Osteocyte (in vitro differentiated cells): ENCODE results near the gene TRIM46. TPM values are rescaled to one million over a fixed set of nuclear protein-coding genes. Genes with fewer than 3 reads are reported as not detected.
A peak's percentile ranks its signal among the peaks of the same experiment; 100 is the strongest.
"Not testable (repeated sequence)": the region's sequence is repeated elsewhere in the genome, so short reads cannot be mapped to it uniquely, and the experiment has no call there.

Source experiments
- DNase-seq: peaks from one replicate; pipeline ENCODE4 v3.0.0; 2021; ENCODE audit warnings: mixed read lengths; ENCODE audit not compliant: unreplicated experiment; ENCODE audit errors: extremely low spot score
- H3K27ac Mint-ChIP-seq: one replicate; pipeline ENCODE4 v1.8.0; 2021; ENCODE audit warnings: mild to moderate bottlenecking, mixed read lengths; ENCODE audit not compliant: unreplicated experiment
- H3K27me3 Mint-ChIP-seq: one replicate; pipeline ENCODE4 v1.8.0; 2021; ENCODE audit warnings: mixed read lengths; ENCODE audit not compliant: unreplicated experiment
- H3K36me3 Mint-ChIP-seq: one replicate; pipeline ENCODE4 v1.8.0; 2021; ENCODE audit warnings: mixed read lengths; ENCODE audit not compliant: unreplicated experiment
- H3K4me1 Mint-ChIP-seq: one replicate; pipeline ENCODE4 v1.8.0; 2021; ENCODE audit warnings: mixed read lengths; ENCODE audit not compliant: unreplicated experiment
- H3K4me3 Mint-ChIP-seq: one replicate; pipeline ENCODE4 v1.8.0; 2021; ENCODE audit warnings: mild to moderate bottlenecking, moderate library complexity, mixed read lengths; ENCODE audit not compliant: unreplicated experiment
- H3K9me3 Mint-ChIP-seq: one replicate; pipeline ENCODE4 v1.8.0; 2021; ENCODE audit warnings: mixed read lengths; ENCODE audit not compliant: unreplicated experiment
- CTCF ChIP-seq: fragments of 200-600 bp; sonication (generic); IDR thresholded peaks from 2 replicates; pipeline ENCODE4 v1.5.0; 2021; ENCODE audit warnings: antibody characterized with exemption, mild to moderate bottlenecking, moderate library complexity
- total RNA-seq: library from RNA; stranded (reverse); gene quantifications from 2 replicates; pipeline ENCODE4 v1.2.1, GENCODE V29; 2021

Gene TRIM46
- total RNA-seq, 1 donor from 2014 or later = 7.7 TPM

- peak within 1 kb of the TSS; percentile 96 for H3K4me3 Mint-ChIP-seq
- DNase-seq = peak; percentile 92
- TF ChIP-seq CTCF = no peak
Measured at GRCh38 chr1:155139895-155140629, 33.6 kb upstream of the TRIM46 start, which contains the start of gene DPM3. TSS of gene DPM3 (minus strand) at chr1:155140531. CDS start at chr1:155140240, 291 bp downstream.

GRCh38 chr1:155140630-155140953 is 33.1 kb upstream of the TRIM46 start:
- H3K9me3 Mint-ChIP-seq = no peaks in the 10 kb centered on the region
- TF ChIP-seq CTCF = no peak
- H3K4me1 Mint-ChIP-seq = peaks cover 39% of the 10 kb centered on the region
- H3K36me3 Mint-ChIP-seq = peaks cover 3% of the 10 kb centered on the region
- H3K4me3 Mint-ChIP-seq = peak overlapping the region; percentile 96
- peaks cover 18% of the 10 kb centered on the region for H3K27me3 Mint-ChIP-seq
- DNase-seq = no peak
- peak overlapping the region; percentile 97 for H3K27ac Mint-ChIP-seq

More at GRCh38 chr1:155139895-155140629, 33.6 kb upstream of the TRIM46 start, which contains the start of gene DPM3:
- Mint-ChIP-seq H3K27me3 (peaks cover 16% of the 10 kb centered on the region), H3K27ac (peak within 1 kb of the TSS; percentile 97), H3K9me3 (no peaks in the 10 kb centered on the region), H3K4me1 (peaks cover 42% of the 10 kb centered on the region), H3K36me3 (peaks cover 3% of the 10 kb centered on the region)

DNA sequence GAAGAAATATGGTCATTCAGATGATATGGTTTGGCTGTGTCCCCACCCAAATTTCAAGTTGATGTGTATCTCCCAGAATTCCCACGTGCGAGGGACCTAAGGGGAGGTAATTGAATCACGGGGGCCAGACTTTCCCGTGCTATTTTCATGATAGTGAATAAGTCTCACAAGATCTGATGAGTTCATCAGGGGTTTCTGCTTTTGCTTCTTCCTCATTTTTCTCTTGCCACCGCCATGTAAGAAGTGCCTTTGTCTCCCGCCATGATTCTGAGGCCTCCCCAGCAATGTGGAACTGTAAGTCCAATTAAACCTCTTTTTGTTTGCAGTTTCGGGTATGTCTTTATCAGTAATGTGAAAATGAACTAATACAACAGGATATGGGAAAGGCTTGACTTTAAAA is 31.9 kb upstream of the TRIM46 start:
- H3K27ac Mint-ChIP-seq = no peak overlapping the region
- peaks cover 30% of the 10 kb centered on the region for H3K4me1 Mint-ChIP-seq
- no peak for TF ChIP-seq CTCF
- no peak for DNase-seq
- H3K27me3 Mint-ChIP-seq = peaks cover 24% of the 10 kb centered on the region
- no peaks in the 10 kb centered on the region for H3K9me3 Mint-ChIP-seq
- no peak overlapping the region for H3K4me3 Mint-ChIP-seq
- H3K36me3 Mint-ChIP-seq = peaks cover 3% of the 10 kb centered on the region

GRCh38 chr1:155145491-155145890 is 28.2 kb upstream of the TRIM46 start:
- H3K4me3 Mint-ChIP-seq = no peak overlapping the region
- peaks cover 2% of the 10 kb centered on the region for H3K4me1 Mint-ChIP-seq
- peaks cover 48% of the 10 kb centered on the region for H3K27me3 Mint-ChIP-seq
- no peak overlapping the region for H3K27ac Mint-ChIP-seq
- no peaks in the 10 kb centered on the region for H3K9me3 Mint-ChIP-seq
- DNase-seq = no peak
- no peaks in the 10 kb centered on the region for H3K36me3 Mint-ChIP-seq
- no peak for TF ChIP-seq CTCF

GRCh38 chr1:155155996-155156643 is 17.5 kb upstream of the TRIM46 start:
- not testable (repeated sequence) for DNase-seq, H3K27ac Mint-ChIP-seq, H3K36me3 Mint-ChIP-seq, H3K4me1 Mint-ChIP-seq, H3K9me3 Mint-ChIP-seq, H3K4me3 Mint-ChIP-seq
- H3K27me3 Mint-ChIP-seq = peaks cover 30% of the 10 kb centered on the region
